ENCODE data around the gene RASGRF1.

- no peak for TF ChIP-seq CTCF (IDR thresholded peaks at IDR 0.05)
- TF ChIP-seq POLR2AphosphoS5 (IDR thresholded peaks at IDR 0.05) = no peak
These were observed 18.7 kb downstream of the RASGRF1 start for GRCh38 chr15:79071901-79072300.
